Panc1 (cell line): ENCODE results near the gene POLR1E. TPM values are rescaled to one million over a fixed set of nuclear protein-coding genes. Genes with fewer than 3 reads are reported as not detected.

Experiments
- ATAC-seq: fragments of 200-7000 bp; cut with Tn5 transposase; 2 replicates; pipeline ENCODE4 v1.9.1; 2020; ENCODE audit warnings: mild to moderate bottlenecking, moderate library complexity
- BruUV-seq: library from RNA; stranded (reverse); fragments of 400-500 nt; replicated peaks from 2 replicates; lab custom pipeline; 2021; lab: Mats Ljungman, UMichigan
- CTCF ChIA-PET: fragments of 300-600 bp; sonication (Branson Sonifier 250); formaldehyde crosslinking; loops from one replicate; lab custom pipeline; 2022; ENCODE audit warnings: antibody characterized with exemption; lab: Charles Lee
- POLR2A ChIA-PET: fragments of 300-600 bp; sonication (Branson Sonifier 250); formaldehyde crosslinking; loops from one replicate; lab custom pipeline; 2022; ENCODE audit warnings: antibody characterized with exemption; lab: Charles Lee
- DNase-seq: peaks from one replicate; pipeline ENCODE4 v3.0.0-alpha.2; 2010; ENCODE audit warnings: low read depth, low spot score
- H3K27ac ChIP-seq: 2 replicates; pipeline ENCODE4 v1.5.1; 2011; ENCODE audit warnings: mild to moderate bottlenecking, low read length, inconsistent platforms
- H3K27me3 ChIP-seq: fragments of 200-500 bp; sonication (Bioruptor generic); 2 replicates; pipeline ENCODE4 v1.6.0; 2014; ENCODE audit warnings: low read length, inconsistent platforms; ENCODE audit not compliant: control insufficient read depth, insufficient read depth
- H3K36me3 ChIP-seq: fragments of 200-500 bp; sonication (Bioruptor generic); 2 replicates; pipeline ENCODE4 v1.5.1; 2014; ENCODE audit warnings: inconsistent platforms, mild to moderate bottlenecking, low read length, moderate library complexity; ENCODE audit not compliant: control insufficient read depth, insufficient read depth
- H3K4me1 ChIP-seq: 2 replicates; pipeline ENCODE4 v1.5.1; 2011; ENCODE audit warnings: inconsistent platforms, mild to moderate bottlenecking, low read length, moderate library complexity; ENCODE audit not compliant: control insufficient read depth, insufficient read depth
- H3K4me3 ChIP-seq, 2 experiments: 2 replicates each; pipeline ENCODE4 v1.5.1; 2011 to 2012; ENCODE audit warnings: low read depth in 2 of 2, low read length in 2 of 2, mild to moderate bottlenecking in 2 of 2, inconsistent platforms in 1 of 2, moderate library complexity in 1 of 2
- H3K9me3 ChIP-seq: fragments of 200-500 bp; sonication (Bioruptor generic); 2 replicates; pipeline ENCODE4 v1.5.1; 2014; ENCODE audit warnings: low read depth, mild to moderate bottlenecking, inconsistent platforms, low read length, moderate library complexity; ENCODE audit not compliant: control insufficient read depth, insufficient read depth
- CTCF ChIP-seq: fragments of 450-650 bp; IDR thresholded peaks from 2 replicates; pipeline ENCODE4 v1.5.1; 2017; ENCODE audit warnings: mild to moderate bottlenecking
- POLR2AphosphoS5 ChIP-seq: IDR thresholded peaks from 2 replicates; pipeline ENCODE4 v1.6.1; 2012; ENCODE audit warnings: mild to moderate bottlenecking, low read depth, low read length, moderate library complexity
- REST ChIP-seq, 2 experiments: IDR thresholded peaks; 2 replicates each; pipeline ENCODE4 v1.6.1; 2011 to 2012; ENCODE audit warnings: low read depth in 2 of 2, control low read depth in 1 of 2, low read length in 1 of 2, mild to moderate bottlenecking in 1 of 2, moderate library complexity in 1 of 2; ENCODE audit not compliant: insufficient read depth in 1 of 2
- SIN3A ChIP-seq: IDR thresholded peaks from 2 replicates; pipeline ENCODE4 v1.6.1; 2012; ENCODE audit warnings: low read depth, mild to moderate bottlenecking, low read length, moderate library complexity, borderline replicate concordance; ENCODE audit not compliant: insufficient read depth
- TCF7L2 ChIP-seq: IDR thresholded peaks from 2 replicates; pipeline ENCODE4 v1.6.1; 2011; ENCODE audit warnings: mild to moderate bottlenecking, low read depth, low read length, inconsistent platforms
- in situ Hi-C: cut with HindIII; loops from 2 replicates; pipeline ENCODE4 v1.10.0; 2016; ENCODE audit warnings: low sequenced_read_pairs, low pct_unique_long_range_greater_than_20kb
- intact Hi-C: fragments of 100-400 bp; cut with micrococcal nuclease; formaldehyde crosslinking; loops from one replicate; pipeline ENCODE4 v1.10.0; 2022; ENCODE audit not compliant: unreplicated experiment
- total RNA-seq: library from RNA; stranded (reverse); gene quantifications from one replicate; pipeline ENCODE4 v1.2.1, GENCODE V29; 2021; ENCODE audit not compliant: unreplicated experiment

POLR1E gene
- total RNA-seq, 1 experiment from 2014 or later: 93.8 TPM

- H3K4me1 ChIP-seq: peaks cover 33% of the 10 kb centered on the region
- POLR2A ChIA-PET: no interaction called here
- peak overlapping the region; percentile 12; the same call in 1 of the 2 replicates for H3K27ac ChIP-seq
- H3K27me3 ChIP-seq: no peaks in the 10 kb centered on the region
- no peak for TF ChIP-seq SIN3A
- TF ChIP-seq TCF7L2: no peak
- in situ Hi-C loops: no loop called here
- ATAC-seq (no peak), DNase-seq (no peak)
- H3K9me3 ChIP-seq: no peaks in the 10 kb centered on the region
- H3K36me3 ChIP-seq: peaks cover 2% of the 10 kb centered on the region; the same call in 1 of the 2 replicates
- BruUV-seq: TSS peak; percentile 2
- intact Hi-C loops: no loop called here
- no peak overlapping the region for H3K4me3 ChIP-seq
- CTCF ChIA-PET: no interaction called here
Measured at GRCh38 chr9:37454238-37454637, 31.5 kb upstream of the POLR1E start.

GRCh38 chr9:37455884-37456647, 29.7 kb upstream of the POLR1E start:
- intact Hi-C loops: no loop called here
- CTCF ChIA-PET: no interaction called here

More at GRCh38 chr9:37455884-37456647, 29.7 kb upstream of the POLR1E start:
- Histone ChIP-seq H3K4me1 (peaks cover 35% of the 10 kb centered on the region), H3K4me3 (no peak overlapping the region), H3K27ac (no peak overlapping the region), H3K27me3 (no peaks in the 10 kb centered on the region), H3K9me3 (no peaks in the 10 kb centered on the region), H3K36me3 (peaks cover 2% of the 10 kb centered on the region; the same call in 1 of the 2 replicates)
- POLR2A ChIA-PET: interaction anchor here (0.6 to 1.0 kb wide), 2 partner anchors 9 to 56 kb away, joined by 3 to 7 read pairs; partner anchors contain the start of gene ZBTB5
- in situ Hi-C loops: no loop called here
- no peak for TF ChIP-seq TCF7L2
- TF ChIP-seq SIN3A: no peak
- TF ChIP-seq CTCF: no peak
- TF ChIP-seq REST (IDR thresholded peaks at IDR 0.05; ENCODE audit: insufficient read depth in 1 of 2, low read depth in 2 of 2, low read length in 1 of 2): no peak
- no peak for TF ChIP-seq POLR2AphosphoS5
- no TSS peak for BruUV-seq
- ATAC-seq: no peak
- DNase-seq: no peak
